IMR-90 (cell line): ENCODE measurements around the gene MICAL2. TPM values are rescaled to one million over a fixed set of nuclear protein-coding genes. Genes with fewer than 3 reads are reported as not detected.

Source experiments
- ATAC-seq: fragments of 200-7000 bp; cut with Tn5 transposase; 2 replicates; pipeline ENCODE4 v1.9.1; 2020; ENCODE audit warnings: low read depth, mild to moderate bottlenecking, moderate library complexity
- BruUV-seq: library from RNA; stranded (reverse); fragments of 400-500 nt; replicated peaks from 2 replicates; lab custom pipeline; 2021; lab: Mats Ljungman, UMichigan
- CTCF ChIA-PET: fragments of 300-600 bp; formaldehyde crosslinking; extraction: SDS; loops from one replicate; lab custom pipeline; 2021; ENCODE audit warnings: antibody characterized with exemption; lab: Yijun Ruan, JAX
- POLR2A ChIA-PET: fragments of 300-600 bp; sonication (Branson Sonifier 250); formaldehyde crosslinking; loops from one replicate; lab custom pipeline; 2022; ENCODE audit warnings: antibody characterized with exemption; ENCODE audit not compliant: unreplicated experiment; lab: Charles Lee
- DNase-seq: peaks from one replicate; pipeline ENCODE4 v3.0.0; 2013
- H2AFZ ChIP-seq: replicated peaks from 2 replicates; pipeline ENCODE3; 2013; ENCODE audit warnings: low read length, mild to moderate bottlenecking; ENCODE audit not compliant: poor library complexity
- H2AK5ac ChIP-seq: 2 replicates; pipeline ENCODE4 v1.6.1; 2013; ENCODE audit warnings: low read depth, low read length, inconsistent platforms
- H2AK9ac ChIP-seq: replicated peaks from 2 replicates; pipeline ENCODE3; 2013; ENCODE audit warnings: mild to moderate bottlenecking, low read depth, low read length, moderate library complexity; ENCODE audit not compliant: poor library complexity
- H2BK120ac ChIP-seq: 2 replicates; pipeline ENCODE4 v1.6.1; 2013; ENCODE audit warnings: low read depth, low read length, inconsistent platforms
- H2BK15ac ChIP-seq: 3 replicates; pipeline ENCODE4 v1.6.1; 2013; ENCODE audit warnings: low read depth, low read length, inconsistent platforms
- H2BK20ac ChIP-seq: 2 replicates; pipeline ENCODE4 v1.6.1; 2013; ENCODE audit warnings: low read depth, mild to moderate bottlenecking, inconsistent platforms, low read length, moderate library complexity
- H2BK5ac ChIP-seq: 2 replicates; pipeline ENCODE4 v1.6.1; 2013; ENCODE audit warnings: mild to moderate bottlenecking, low read depth, low read length, inconsistent platforms; ENCODE audit not compliant: poor library complexity, severe bottlenecking
- H3K14ac ChIP-seq: replicated peaks from 2 replicates; pipeline ENCODE4 v1.6.1; 2013; ENCODE audit warnings: low read depth, low read length, inconsistent platforms
- H3K18ac ChIP-seq: 2 replicates; pipeline ENCODE4 v1.6.1; 2013; ENCODE audit warnings: low read depth, low read length, control low read depth
- H3K23ac ChIP-seq: 2 replicates; pipeline ENCODE4 v1.6.1; 2013; ENCODE audit warnings: low read depth, low read length, inconsistent platforms
- H3K27ac ChIP-seq: 2 replicates; pipeline ENCODE4 v1.5.1; 2013; ENCODE audit warnings: mild to moderate bottlenecking, control low read depth, low read length; ENCODE audit not compliant: insufficient read depth
- H3K27me3 ChIP-seq: 2 replicates; pipeline ENCODE4 v1.6.1; 2013; ENCODE audit warnings: low read length; ENCODE audit not compliant: control insufficient read depth, insufficient read depth
- H3K36me3 ChIP-seq: 2 replicates; pipeline ENCODE4 v1.6.1; 2013; ENCODE audit warnings: low read length, mixed read lengths; ENCODE audit not compliant: control insufficient read depth, insufficient read depth
- H3K4ac ChIP-seq: 2 replicates; pipeline ENCODE4 v1.6.1; 2013; ENCODE audit warnings: low read depth, low read length, inconsistent platforms
- H3K4me1 ChIP-seq: 2 replicates; pipeline ENCODE4 v1.6.1; 2013; ENCODE audit warnings: low read length, mixed read lengths; ENCODE audit not compliant: control insufficient read depth, insufficient read depth
- H3K4me2 ChIP-seq: 2 replicates; pipeline ENCODE4 v1.6.1; 2013; ENCODE audit warnings: low read depth, mild to moderate bottlenecking, control low read depth, low read length, moderate library complexity
- H3K4me3 ChIP-seq: 2 replicates; pipeline ENCODE4 v1.5.1; 2013; ENCODE audit warnings: low read depth, mild to moderate bottlenecking, control low read depth, low read length, moderate library complexity; ENCODE audit not compliant: insufficient read depth
- H3K56ac ChIP-seq: 2 replicates; pipeline ENCODE4 v1.6.1; 2013; ENCODE audit warnings: low read length, inconsistent platforms; ENCODE audit not compliant: insufficient read depth; ENCODE audit errors: extremely low read depth
- H3K79me1 ChIP-seq, 2 experiments: 2 replicates each; pipeline ENCODE4 v1.6.1; 2013; ENCODE audit warnings: low read length in 2 of 2, inconsistent platforms in 1 of 2, low read depth in 1 of 2
- H3K9ac ChIP-seq: 2 replicates; pipeline ENCODE4 v1.6.1; 2013; ENCODE audit warnings: low read depth, low read length, control low read depth
- H3K9me1 ChIP-seq: 2 replicates; pipeline ENCODE4 v1.6.1; 2013; ENCODE audit warnings: low read length, inconsistent platforms; ENCODE audit not compliant: insufficient read depth
- H3K9me3 ChIP-seq: 2 replicates; pipeline ENCODE4 v1.6.1; 2013; ENCODE audit warnings: low read length; ENCODE audit not compliant: control insufficient read depth, insufficient read depth
- H4K20me1 ChIP-seq: 2 replicates; pipeline ENCODE4 v1.6.1; 2013; ENCODE audit warnings: low read length, inconsistent platforms; ENCODE audit not compliant: insufficient read depth
- H4K5ac ChIP-seq: 2 replicates; pipeline ENCODE4 v1.6.1; 2013; ENCODE audit warnings: mild to moderate bottlenecking, low read depth, low read length, control low read depth
- H4K8ac ChIP-seq, 2 experiments: 2 replicates each; pipeline ENCODE4 v1.6.1; 2013; ENCODE audit warnings: low read depth in 2 of 2, low read length in 2 of 2, control low read depth in 1 of 2, inconsistent platforms in 1 of 2
- H4K91ac ChIP-seq: 2 replicates; pipeline ENCODE4 v1.6.1; 2013; ENCODE audit warnings: low read depth, low read length, inconsistent platforms; ENCODE audit not compliant: insufficient read depth
- FOS ChIP-seq: fragments of 150-350 bp; IDR thresholded peaks from 2 replicates; pipeline ENCODE4 v1.6.1; 2016; ENCODE audit warnings: low read depth, low read length
- MAFK ChIP-seq: IDR thresholded peaks from 2 replicates; pipeline ENCODE4 v1.6.1; 2012; ENCODE audit warnings: low read depth, low read length, improper control_type of control experiment
- MXI1 ChIP-seq: IDR thresholded peaks from 2 replicates; pipeline ENCODE4 v1.6.1; 2012; ENCODE audit warnings: low read depth, mild to moderate bottlenecking, low read length, moderate library complexity, borderline replicate concordance
- dilution Hi-C: fragments of 300-500 bp; cut with HindIII; formaldehyde crosslinking; loops from one replicate; pipeline ENCODE4 v1.14.3; 2018; ENCODE audit warnings: low sequenced_read_pairs; ENCODE audit not compliant: unreplicated experiment
- in situ Hi-C: fragments of 300-500 bp; cut with MboI; formaldehyde crosslinking; loops from 3 replicates; pipeline ENCODE4 v1.14.3; 2019; ENCODE audit warnings: low sequenced_read_pairs, inconsistent platforms, mixed read lengths
- intact Hi-C: fragments of 100-400 bp; cut with micrococcal nuclease; formaldehyde crosslinking; loops from 2 replicates; pipeline ENCODE4 v1.10.0; 2022
- polyA plus RNA-seq, 3 experiments: library from polyadenylated mRNA; depleted of rRNA; stranded (reverse); fragments of >200 nt; gene quantifications; 2 replicates each; pipeline ENCODE4 v1.2.3, GENCODE V29; 2012; ENCODE audit warnings: low replicate concordance in 1 of 3
- total RNA-seq: library from RNA; depleted of rRNA; stranded (reverse); fragments of >200 nt; gene quantifications from 2 replicates; pipeline ENCODE4 v1.2.3, GENCODE V29; 2012

The MICAL2 gene
- total and polyA plus RNA-seq, 2 of the 4 experiments (the other 2 are of a cell fraction): 170 to 336 TPM

DNA sequence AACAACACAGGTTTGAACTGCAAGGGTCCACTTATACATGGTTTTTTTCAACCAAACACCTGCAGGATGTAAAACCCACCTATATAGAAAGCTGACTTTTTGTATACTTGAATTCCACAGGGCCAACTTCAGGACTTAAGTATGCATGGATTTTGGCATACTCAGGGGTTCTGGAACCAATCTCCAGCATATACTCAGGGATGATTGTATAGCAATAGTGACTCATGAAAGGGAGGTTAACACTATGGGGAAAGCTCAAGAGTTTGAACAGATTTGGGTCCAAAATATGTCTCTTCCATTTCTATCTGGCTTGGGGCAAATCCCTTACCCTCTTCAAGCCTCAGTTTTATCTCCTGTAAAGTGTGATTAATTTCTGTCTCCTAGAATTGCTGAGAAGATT, 94.9 kb downstream of the MICAL2 start:
- no peaks in the 10 kb centered on the region for H3K27me3 ChIP-seq
- BruUV-seq: no TSS peak
- peak overlapping the region; percentile 25; the same call in 1 of the 2 replicates for H3K27ac ChIP-seq
- H2BK5ac ChIP-seq: peak overlapping the region; percentile 87
- peak overlapping the region in 1 of 2 experiments; percentile 68; a peak in 3 of 4 replicates for H4K8ac ChIP-seq
- peak overlapping the region; percentile 69 for H3K14ac ChIP-seq
- H3K79me1 ChIP-seq: peaks cover 36 to 86% of the 10 kb centered on the region in 2 experiments
- peak overlapping the region; percentile 71; the same call in 1 of the 2 replicates for H3K18ac ChIP-seq
- no peak overlapping the region for H3K9ac ChIP-seq
- ChIA-PET CTCF (interaction anchor here (0.9 kb wide), 1 partner anchor 9 kb away, joined by 3 read pairs; no protein-coding TSS in a partner anchor), POLR2A (no interaction called here)
- H3K4me1 ChIP-seq: peaks cover 33% of the 10 kb centered on the region
- H4K20me1 ChIP-seq: peaks cover 3% of the 10 kb centered on the region; the same call in 1 of the 2 replicates
- TF ChIP-seq MAFK (peak; percentile 29; the same call in 1 of the 2 replicates), FOS (peak; percentile 31; the same call in 1 of the 2 replicates), MXI1 (no peak)
- DNase-seq: peak; percentile 87
- dilution Hi-C loops: no loop called here
- H3K23ac ChIP-seq: peak overlapping the region; percentile 40; the same call in 1 of the 2 replicates
- H2AFZ ChIP-seq: no peak overlapping the region
- peak overlapping the region; percentile 39; the same call in 1 of the 2 replicates for H2AK5ac ChIP-seq
- H3K4me3 ChIP-seq: no peak overlapping the region
- peak; percentile 31 for ATAC-seq
- no peaks in the 10 kb centered on the region for H3K9me3 ChIP-seq
- peak overlapping the region; percentile 75; the same call in 1 of the 2 replicates for H4K5ac ChIP-seq
- no peak overlapping the region for H3K56ac ChIP-seq
- in situ Hi-C loops: no loop called here
- peaks cover 34% of the 10 kb centered on the region for H3K9me1 ChIP-seq
- H2BK120ac ChIP-seq: peak overlapping the region; percentile 72
- peak overlapping the region; percentile 74 for H4K91ac ChIP-seq
- H2BK20ac ChIP-seq: peak overlapping the region; percentile 88
- peaks cover 34% of the 10 kb centered on the region for H3K36me3 ChIP-seq
- peak overlapping the region; percentile 10; the same call in 1 of the 3 replicates for H2BK15ac ChIP-seq
- intact Hi-C loops: no loop called here
- peak overlapping the region; percentile 72; the same call in 1 of the 2 replicates for H3K4ac ChIP-seq
- H2AK9ac ChIP-seq: no peak overlapping the region
- H3K4me2 ChIP-seq: no peak overlapping the region
